Measurements from ENCODE around the gene RPGRIP1L. TPM values are rescaled to one million over a fixed set of nuclear protein-coding genes. Genes with fewer than 3 reads are reported as not detected.

The RPGRIP1L gene
- total RNA-seq, 1 experiment from 2014 or later, result 9.8 TPM

GRCh38 chr16:53559270-53559951 is 144.2 kb downstream of the RPGRIP1L start (continued):
- no peak for TF ChIP-seq ZNF512 (CRISPR knock-in tag; IDR thresholded peaks at IDR 0.05; ENCODE audit: borderline replicate concordance)
- no peak for TF ChIP-seq SP1 (CRISPR knock-in tag; conservative IDR thresholded peaks at IDR 0.05)
- TF ChIP-seq ATF3 (CRISPR knock-in tag; conservative IDR thresholded peaks at IDR 0.05), result no peak

- peaks cover 11% of the 10 kb centered on the region for H3K9me3 Mint-ChIP-seq
These were observed 144.9 kb downstream of the RPGRIP1L start for GRCh38 chr16:53558710-53559109.

GRCh38 chr16:53556521-53556920 is 147.1 kb downstream of the RPGRIP1L start:
- H3K27ac Mint-ChIP-seq, result no peak overlapping the region
- H3K4me3 Mint-ChIP-seq, result no peak overlapping the region
- no peak for TF ChIP-seq ZNF396 (CRISPR knock-in tag; IDR thresholded peaks at IDR 0.05; ENCODE audit: borderline replicate concordance)
- TF ChIP-seq TEAD4 (CRISPR knock-in tag; IDR thresholded peaks at IDR 0.05), result no peak
- TF ChIP-seq ERG (CRISPR knock-in tag; IDR thresholded peaks at IDR 0.05), result no peak
- no peak for TF ChIP-seq PRDM15 (CRISPR knock-in tag; IDR thresholded peaks at IDR 0.05)
- no peak for TF ChIP-seq FOXP1 (CRISPR knock-in tag; IDR thresholded peaks at IDR 0.05; ENCODE audit: borderline replicate concordance)
- no peak for TF ChIP-seq PRRX2 (CRISPR knock-in tag; IDR thresholded peaks at IDR 0.05)
- TF ChIP-seq ATF3 (CRISPR knock-in tag; conservative IDR thresholded peaks at IDR 0.05), result no peak
- no peak for TF ChIP-seq JUN (CRISPR knock-in tag; IDR thresholded peaks at IDR 0.05)
- no peak for TF ChIP-seq GTF2I (CRISPR knock-in tag; conservative IDR thresholded peaks at IDR 0.05)
- TF ChIP-seq ZNF121 (CRISPR knock-in tag; IDR thresholded peaks at IDR 0.05), result no peak
- peaks cover 4% of the 10 kb centered on the region for H3K27me3 Mint-ChIP-seq (ENCODE audit: low read depth)
- ATAC-seq (no peak), DNase-seq (ENCODE audit: low spot score) (no peak)
- 0 out of 2 replicates have a peak, but pooled peaks cover 6% of the 10 kb centered on the region for H3K9me3 Mint-ChIP-seq
- ChIA-PET POLR2A (no interaction called here), CTCF (no interaction called here)
- H3K36me3 Mint-ChIP-seq, result no peaks in the 10 kb centered on the region
- peaks cover 30% of the 10 kb centered on the region for H3K4me1 Mint-ChIP-seq

More at GRCh38 chr16:53558710-53559109, 144.9 kb downstream of the RPGRIP1L start:
- no peaks in the 10 kb centered on the region; the same call in 1 of the 2 replicates for H3K27me3 Mint-ChIP-seq (ENCODE audit: low read depth)
- no peak overlapping the region for H3K27ac Mint-ChIP-seq
- H3K36me3 Mint-ChIP-seq, result peaks cover 5% of the 10 kb centered on the region; the same call in 1 of the 2 replicates
- POLR2A ChIA-PET, result no interaction called here
- TF ChIP-seq TCF7 (CRISPR knock-in tag; IDR thresholded peaks at IDR 0.05; ENCODE audit: low read depth), result no peak
- no peak for TF ChIP-seq USF1 (CRISPR knock-in tag; IDR thresholded peaks at IDR 0.05)
- no peak for TF ChIP-seq GTF2I (CRISPR knock-in tag; conservative IDR thresholded peaks at IDR 0.05)
- peaks cover 48% of the 10 kb centered on the region for H3K4me1 Mint-ChIP-seq
- CTCF ChIA-PET, result interaction anchor here (1.0 to 2.7 kb wide), 2 partner anchors 9 to 13 kb away, joined by 3 to 13 read pairs; no protein-coding TSS in a partner anchor
- DNase-seq (ENCODE audit: low spot score), result no peak
- no peak for ATAC-seq
- H3K4me3 Mint-ChIP-seq, result no peak overlapping the region

Data from WTC11 (cell line).